LNCAP (cell line): Measurements from ENCODE around the gene AATF.

Experiments
- TF ChIP-seq, protein P1 (sequence below): fragments of 450-650 bp; IDR thresholded peaks from 2 replicates; pipeline ENCODE4 v1.5.1; 2017; ENCODE audit warnings: mild to moderate bottlenecking

The AATF gene

GRCh38 chr17:37059493-37059892 is 110.7 kb downstream of the AATF start:
- TF ChIP-seq, protein P1, sequence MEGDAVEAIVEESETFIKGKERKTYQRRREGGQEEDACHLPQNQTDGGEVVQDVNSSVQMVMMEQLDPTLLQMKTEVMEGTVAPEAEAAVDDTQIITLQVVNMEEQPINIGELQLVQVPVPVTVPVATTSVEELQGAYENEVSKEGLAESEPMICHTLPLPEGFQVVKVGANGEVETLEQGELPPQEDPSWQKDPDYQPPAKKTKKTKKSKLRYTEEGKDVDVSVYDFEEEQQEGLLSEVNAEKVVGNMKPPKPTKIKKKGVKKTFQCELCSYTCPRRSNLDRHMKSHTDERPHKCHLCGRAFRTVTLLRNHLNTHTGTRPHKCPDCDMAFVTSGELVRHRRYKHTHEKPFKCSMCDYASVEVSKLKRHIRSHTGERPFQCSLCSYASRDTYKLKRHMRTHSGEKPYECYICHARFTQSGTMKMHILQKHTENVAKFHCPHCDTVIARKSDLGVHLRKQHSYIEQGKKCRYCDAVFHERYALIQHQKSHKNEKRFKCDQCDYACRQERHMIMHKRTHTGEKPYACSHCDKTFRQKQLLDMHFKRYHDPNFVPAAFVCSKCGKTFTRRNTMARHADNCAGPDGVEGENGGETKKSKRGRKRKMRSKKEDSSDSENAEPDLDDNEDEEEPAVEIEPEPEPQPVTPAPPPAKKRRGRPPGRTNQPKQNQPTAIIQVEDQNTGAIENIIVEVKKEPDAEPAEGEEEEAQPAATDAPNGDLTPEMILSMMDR = no peak

DNA sequence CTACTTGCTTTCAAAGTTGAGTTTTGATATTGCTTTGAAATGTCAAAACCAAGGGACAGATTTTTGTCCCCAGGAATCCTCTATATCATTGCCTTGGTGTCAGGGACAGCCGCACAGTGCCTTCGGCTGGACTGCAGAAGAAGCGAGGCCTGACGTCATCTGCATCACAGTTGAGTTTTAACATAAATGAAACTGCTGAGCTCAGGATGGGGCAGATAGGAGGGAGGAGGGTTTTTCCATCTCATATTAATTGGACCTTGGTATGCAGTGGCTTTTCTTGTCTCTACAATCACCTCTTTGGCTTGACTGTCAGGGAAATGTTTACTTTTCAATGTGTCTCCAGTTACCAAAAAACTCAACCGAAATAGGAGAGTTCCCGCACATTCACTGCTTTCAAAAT is 111.3 kb downstream of the AATF start:
- TF ChIP-seq, protein P1 = no peak

- TF ChIP-seq, protein P1 = no peak
Observed at GRCh38 chr17:37060928-37061327, 112.2 kb downstream of the AATF start.

DNA sequence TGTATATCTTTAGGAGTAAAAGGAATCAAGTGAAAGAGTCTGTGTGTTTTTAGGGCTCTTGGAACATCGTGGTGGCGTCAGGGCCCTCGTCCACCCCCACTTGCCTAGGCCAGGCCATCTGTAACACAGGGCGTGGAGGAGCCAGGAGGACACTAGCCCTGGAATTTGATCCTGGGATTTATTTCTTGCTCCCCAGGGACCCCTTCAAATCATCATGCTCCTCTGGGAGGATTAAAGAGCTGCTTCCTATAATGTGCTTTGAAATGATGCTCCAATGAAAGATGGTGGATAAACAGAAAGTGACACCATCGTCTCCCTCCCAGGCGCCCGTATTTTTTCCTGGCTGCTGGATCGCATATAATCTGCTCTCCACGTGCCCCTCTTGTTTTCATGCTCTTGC is 113.3 kb downstream of the AATF start:
- TF ChIP-seq, protein P1 = no peak

- TF ChIP-seq, protein P1 = no peak
Observed at GRCh38 chr17:37064206-37064605, 115.5 kb downstream of the AATF start.

DNA sequence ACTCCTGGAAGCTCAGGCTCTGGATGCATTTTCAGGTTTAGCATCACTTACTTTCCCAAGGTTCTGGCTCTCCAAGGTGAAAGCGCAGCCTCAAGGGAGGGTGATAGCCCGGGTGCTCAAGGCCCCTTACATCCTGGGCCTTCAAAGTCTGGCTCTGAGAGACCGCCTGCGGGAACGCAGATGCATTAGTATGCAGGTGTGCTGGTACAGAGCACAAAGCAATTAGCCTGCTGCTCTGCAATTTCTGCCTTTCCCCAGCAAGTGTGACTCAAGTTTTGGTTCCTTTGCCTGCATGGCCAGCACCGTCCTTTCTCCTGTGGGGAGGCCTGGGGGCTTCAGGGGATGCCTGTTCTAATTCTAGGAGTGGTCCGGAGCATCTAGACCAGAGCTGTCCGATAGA is 116.2 kb downstream of the AATF start:
- TF ChIP-seq, protein P1 = no peak

DNA sequence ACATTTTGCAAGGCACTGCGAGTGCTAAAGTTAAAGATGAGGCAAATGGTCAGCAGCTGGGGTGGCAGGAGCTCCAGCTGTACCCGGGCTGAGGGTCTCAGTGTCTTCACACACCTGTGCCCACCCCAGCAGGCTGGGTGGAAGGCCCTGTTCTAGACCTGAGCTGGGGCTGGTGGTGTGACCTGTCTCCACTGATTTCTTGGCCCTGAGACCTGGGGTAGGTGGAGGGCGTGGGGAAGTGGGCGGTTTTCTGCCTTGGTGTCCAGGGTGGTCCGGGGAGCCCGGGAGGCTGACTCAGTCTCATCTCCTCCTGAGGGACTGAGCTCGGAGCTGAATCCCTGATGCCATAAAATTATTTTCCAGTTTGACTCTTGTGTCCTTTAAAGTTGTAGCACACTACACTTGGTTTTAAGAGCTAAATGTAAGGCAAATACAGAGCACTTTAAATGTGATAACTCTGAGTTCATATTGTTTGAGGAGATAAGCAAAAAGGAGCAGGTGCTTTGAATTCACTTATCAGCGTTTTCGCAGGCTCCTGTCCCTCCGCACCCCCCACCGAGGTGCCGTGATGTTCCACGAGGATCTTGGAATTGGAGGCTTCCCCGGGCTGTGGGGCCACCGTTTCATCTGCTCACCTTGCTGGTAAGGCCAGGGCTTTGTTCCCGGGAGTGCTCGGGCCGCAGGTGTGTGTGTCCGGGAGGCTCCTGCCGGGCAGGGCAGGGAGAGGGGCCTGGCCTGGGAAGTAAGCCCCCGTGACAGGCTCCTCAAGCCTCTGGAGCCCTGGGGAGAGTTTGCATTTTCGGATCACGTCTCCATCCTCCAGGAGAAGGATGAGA is 117.0 kb downstream of the AATF start:
- TF ChIP-seq, protein P1 = no peak
